BJ (cell line): Measurements from ENCODE around the gene FNDC3B. TPM values are rescaled to one million over a fixed set of nuclear protein-coding genes. Genes with fewer than 3 reads are reported as not detected.

Source experiments
- CTCF ChIA-PET: fragments of 350-600 bp; formaldehyde crosslinking; extraction: SDS; loops from one replicate; lab custom pipeline; 2021; ENCODE audit warnings: antibody characterized with exemption, inconsistent platforms; lab: Yijun Ruan, JAX
- POLR2A ChIA-PET: fragments of 300-600 bp; sonication (Branson Sonifier 250); formaldehyde crosslinking; extraction: SDS; loops from one replicate; lab custom pipeline; 2021; ENCODE audit warnings: antibody characterized with exemption; lab: Charles Lee
- DNase-seq: peaks from one replicate; pipeline ENCODE4 v3.0.0-alpha.2; 2011; ENCODE audit warnings: low read depth
- H3K27me3 ChIP-seq: 2 replicates; pipeline ENCODE4 v1.6.0; 2011; ENCODE audit warnings: low read length; ENCODE audit not compliant: control insufficient read depth, insufficient read depth
- H3K36me3 ChIP-seq: 2 replicates; pipeline ENCODE4 v1.5.1; 2011; ENCODE audit warnings: low read length; ENCODE audit not compliant: control insufficient read depth, insufficient read depth
- H3K4me3 ChIP-seq: 2 replicates; pipeline ENCODE4 v1.5.1; 2011; ENCODE audit warnings: low read depth, mild to moderate bottlenecking, control low read depth, low read length
- polyA plus RNA-seq: library from polyadenylated mRNA; depleted of rRNA; stranded (reverse); fragments of >200 nt; gene quantifications from 2 replicates; pipeline ENCODE4 v1.2.3, GENCODE V29; 2011
- TF ChIP-seq, protein P1 (sequence below): IDR thresholded peaks from 2 replicates; pipeline ENCODE4 v1.5.1; 2011; ENCODE audit warnings: low read depth, mild to moderate bottlenecking, control low read depth, inconsistent platforms, low read length, moderate library complexity; ENCODE audit not compliant: insufficient read depth

The FNDC3B gene
- polyA plus RNA-seq, 1 experiment, result 28.6 TPM

DNA sequence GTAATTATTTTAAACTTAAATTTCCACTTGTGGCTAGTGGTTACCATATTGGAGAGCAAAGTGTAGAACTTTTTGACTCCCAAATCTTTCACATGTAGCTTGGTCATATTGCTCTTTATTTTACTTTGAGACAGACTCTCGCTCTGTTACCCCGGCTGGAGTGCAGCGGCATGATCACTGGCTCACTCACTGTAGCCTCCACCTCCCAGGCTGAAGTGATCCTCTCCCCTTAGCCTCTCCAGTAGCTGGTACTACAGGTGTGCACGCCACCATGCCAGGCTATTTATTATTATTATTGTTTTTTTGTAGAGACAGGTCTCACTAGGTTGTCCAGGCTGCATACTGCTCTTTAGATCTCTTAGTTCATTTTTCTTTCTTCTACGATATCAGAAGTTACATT, 3.9 kb downstream of the FNDC3B start:
- TF ChIP-seq, protein P1, sequence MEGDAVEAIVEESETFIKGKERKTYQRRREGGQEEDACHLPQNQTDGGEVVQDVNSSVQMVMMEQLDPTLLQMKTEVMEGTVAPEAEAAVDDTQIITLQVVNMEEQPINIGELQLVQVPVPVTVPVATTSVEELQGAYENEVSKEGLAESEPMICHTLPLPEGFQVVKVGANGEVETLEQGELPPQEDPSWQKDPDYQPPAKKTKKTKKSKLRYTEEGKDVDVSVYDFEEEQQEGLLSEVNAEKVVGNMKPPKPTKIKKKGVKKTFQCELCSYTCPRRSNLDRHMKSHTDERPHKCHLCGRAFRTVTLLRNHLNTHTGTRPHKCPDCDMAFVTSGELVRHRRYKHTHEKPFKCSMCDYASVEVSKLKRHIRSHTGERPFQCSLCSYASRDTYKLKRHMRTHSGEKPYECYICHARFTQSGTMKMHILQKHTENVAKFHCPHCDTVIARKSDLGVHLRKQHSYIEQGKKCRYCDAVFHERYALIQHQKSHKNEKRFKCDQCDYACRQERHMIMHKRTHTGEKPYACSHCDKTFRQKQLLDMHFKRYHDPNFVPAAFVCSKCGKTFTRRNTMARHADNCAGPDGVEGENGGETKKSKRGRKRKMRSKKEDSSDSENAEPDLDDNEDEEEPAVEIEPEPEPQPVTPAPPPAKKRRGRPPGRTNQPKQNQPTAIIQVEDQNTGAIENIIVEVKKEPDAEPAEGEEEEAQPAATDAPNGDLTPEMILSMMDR, result no peak
- Histone ChIP-seq H3K36me3 (no peaks in the 10 kb centered on the region; the same call in 1 of the 2 replicates), H3K4me3 (no peak overlapping the region), H3K27me3 (no peaks in the 10 kb centered on the region)
- ChIA-PET POLR2A (interaction anchor here (1.0 to 1.1 kb wide), 3 partner anchors 49 to 237 kb away, joined by 3 to 8 read pairs (median 3); no protein-coding TSS in a partner anchor), CTCF (interaction anchor here (1.0 to 1.5 kb wide), 2 partner anchors 10 to 14 kb away, joined by 3 to 4 read pairs; no protein-coding TSS in a partner anchor)
- DNase-seq, result no peak

DNA sequence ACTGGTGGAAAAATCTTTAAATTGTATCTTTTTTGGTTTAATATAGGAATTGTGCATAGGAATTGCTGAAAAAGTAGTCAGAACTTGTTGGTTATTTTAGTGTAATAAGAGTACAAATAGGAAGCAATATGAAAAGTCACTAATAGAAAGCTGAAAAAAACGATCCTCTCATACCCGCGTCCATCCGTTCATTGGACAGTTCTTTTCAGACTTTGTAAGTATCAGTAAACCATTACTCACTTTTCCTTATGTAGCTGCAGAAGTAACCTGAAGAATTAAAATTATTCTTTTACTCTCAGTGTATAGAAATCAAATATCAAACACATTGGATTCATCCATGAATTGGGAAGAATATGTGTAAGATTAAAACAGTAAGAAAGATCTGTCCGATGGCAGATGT, 4.4 kb downstream of the FNDC3B start:
- TF ChIP-seq, protein P1, result no peak
- ChIA-PET CTCF (interaction anchor here (1.0 to 1.5 kb wide), 2 partner anchors 10 to 14 kb away, joined by 3 to 4 read pairs; no protein-coding TSS in a partner anchor), POLR2A (no interaction called here)
- Histone ChIP-seq H3K27me3 (no peaks in the 10 kb centered on the region), H3K36me3 (no peaks in the 10 kb centered on the region; the same call in 1 of the 2 replicates), H3K4me3 (no peak overlapping the region)
- DNase-seq, result no peak

DNA sequence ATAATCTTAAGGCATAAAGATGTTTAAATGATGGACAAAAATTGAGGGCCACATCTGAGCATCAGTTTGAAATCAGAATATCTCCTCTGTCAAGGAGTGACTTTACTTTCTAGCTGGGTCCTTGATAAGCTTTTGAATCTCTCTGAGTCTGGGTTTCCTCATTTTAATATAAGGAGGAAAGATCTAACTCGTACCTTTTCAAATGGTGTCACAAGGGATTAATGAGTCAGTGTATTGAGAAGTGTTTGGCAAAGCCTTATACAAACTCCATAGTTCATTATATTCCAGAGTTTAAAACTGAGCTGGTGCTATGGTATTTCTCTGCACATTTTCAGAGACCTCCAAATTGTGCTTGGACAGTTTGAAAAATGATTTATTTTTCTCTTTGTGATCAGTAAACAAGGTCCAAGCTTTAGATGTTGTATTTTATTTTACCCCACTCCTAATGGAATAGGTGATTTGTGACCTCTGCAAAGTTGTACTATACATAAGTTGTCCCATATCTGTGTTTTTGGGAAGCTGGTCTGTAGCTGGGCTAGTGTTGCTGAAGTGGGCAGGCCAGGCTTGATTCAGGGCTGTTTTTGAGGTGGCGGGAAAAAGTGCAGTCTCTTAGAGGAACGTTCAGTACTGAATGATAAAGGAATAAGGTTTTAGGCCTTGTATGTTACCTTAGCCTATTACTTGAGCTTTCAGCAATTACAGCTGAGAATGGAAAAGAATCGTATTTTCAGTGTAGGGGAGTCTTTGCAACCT, 5.6 kb downstream of the FNDC3B start:
- H3K36me3 ChIP-seq, result no peaks in the 10 kb centered on the region; the same call in 1 of the 2 replicates
- ChIA-PET CTCF (interaction anchor here (0.6 to 1.1 kb wide), 3 partner anchors 9 to 243 kb away, joined by 3 to 4 read pairs (median 3); no protein-coding TSS in a partner anchor), POLR2A (no interaction called here)
- TF ChIP-seq, protein P1, result no peak
- no peak for DNase-seq
- H3K4me3 ChIP-seq, result no peak overlapping the region
- H3K27me3 ChIP-seq, result no peaks in the 10 kb centered on the region

GRCh38 chr3:172046268-172046915, 7.0 kb downstream of the FNDC3B start:
- Histone ChIP-seq H3K27me3 (no peaks in the 10 kb centered on the region), H3K4me3 (no peak overlapping the region), H3K36me3 (no peaks in the 10 kb centered on the region; the same call in none of the 2 replicates)
- DNase-seq, result no peak
- TF ChIP-seq, protein P1, result no peak
- POLR2A ChIA-PET, result no interaction called here
- CTCF ChIA-PET, result interaction anchor here (1.1 kb wide), 1 partner anchor 8 kb away, joined by 3 read pairs; no protein-coding TSS in a partner anchor
